ENCODE data around the gene SQSTM1.

Gene SQSTM1

DNA sequence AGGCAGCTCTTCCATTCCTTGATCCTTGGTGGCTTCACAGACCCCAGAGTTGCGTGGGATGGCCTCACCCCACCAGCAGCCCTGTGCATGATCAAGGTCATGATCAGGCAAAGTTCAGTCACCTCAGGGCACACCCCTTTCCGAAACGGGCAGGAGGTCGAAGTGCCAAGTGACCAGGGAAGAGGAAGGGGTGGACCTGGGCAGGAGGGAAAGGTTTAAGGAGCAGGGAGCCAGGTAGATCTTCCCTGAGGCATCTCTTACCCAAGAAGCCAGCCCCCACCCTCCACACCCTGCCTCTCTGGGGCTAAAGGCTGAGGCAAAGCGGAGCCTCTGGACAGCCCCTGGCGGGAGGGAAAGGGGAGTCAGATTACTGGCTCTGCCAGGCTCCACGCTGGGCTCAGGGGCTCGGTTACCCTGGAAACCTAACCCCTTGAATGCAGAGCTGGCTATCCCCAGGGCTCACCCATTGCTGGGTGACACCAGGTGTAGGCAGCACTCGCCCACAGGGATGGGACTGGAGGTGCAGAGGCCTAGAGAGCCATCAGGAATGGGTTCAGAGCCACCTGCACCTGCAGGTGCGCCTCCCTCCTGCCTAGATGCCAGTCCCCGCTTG lies 17.6 kb upstream of the SQSTM1 start:
- intact Hi-C loops (cut with DNase I) = loop anchor here (5.0 to 10.0 kb wide), 2 partner anchors 104 to 292 kb away; partner anchors contain the start of gene TBC1D9B
- DNase-seq = peak in 1 of 10 donors; percentile 60

DNA sequence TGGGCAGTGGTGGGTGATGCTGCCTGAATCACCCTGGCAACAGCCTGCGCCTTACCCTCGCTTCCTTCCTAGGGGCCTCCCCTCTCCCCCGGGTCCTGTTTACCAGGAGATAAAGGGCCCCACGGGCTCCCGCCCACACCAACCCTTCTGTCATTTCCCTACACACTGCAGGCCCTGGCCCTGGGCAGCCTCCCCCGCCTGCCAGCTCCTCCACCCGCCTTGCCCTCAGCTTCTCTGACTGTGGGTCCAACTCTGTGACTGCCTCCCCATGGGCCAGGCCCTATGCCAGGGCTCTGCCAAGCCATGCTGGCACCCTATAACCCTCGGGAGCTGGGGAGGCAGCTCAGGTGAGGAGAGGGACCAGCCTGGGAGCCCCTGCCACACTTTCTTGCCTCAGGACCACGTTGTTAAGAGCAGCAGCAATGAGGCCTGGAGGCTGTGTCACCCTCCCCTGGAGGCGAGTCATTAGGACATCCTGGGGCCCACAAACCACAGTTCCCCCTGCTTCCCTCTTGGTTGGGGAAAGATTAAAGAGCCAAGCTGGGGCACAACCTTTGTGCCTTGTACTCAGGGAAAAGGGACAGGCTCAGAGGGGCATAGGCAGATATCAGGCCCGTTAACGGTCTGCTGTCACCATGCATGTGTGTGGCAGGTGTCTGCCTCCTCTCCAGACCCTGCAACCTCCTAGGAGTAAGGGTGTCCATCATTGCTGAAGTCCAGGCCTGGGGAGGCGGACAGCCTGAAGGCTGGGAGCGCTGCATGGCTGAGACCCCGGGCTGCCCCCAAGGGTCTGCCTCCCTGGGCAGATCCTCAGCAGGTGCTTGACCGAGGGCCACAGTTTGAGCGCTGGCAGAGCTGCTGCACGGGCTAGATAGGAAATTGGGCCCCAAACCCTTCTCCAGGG lies 16.8 kb upstream of the SQSTM1 start:
- DNase-seq = peak in 1 of 10 donors; percentile 79
- intact Hi-C loops (cut with DNase I) = loop anchor here (5.0 to 10.0 kb wide), 2 partner anchors 103 to 291 kb away; partner anchors contain the start of gene TBC1D9B

DNA sequence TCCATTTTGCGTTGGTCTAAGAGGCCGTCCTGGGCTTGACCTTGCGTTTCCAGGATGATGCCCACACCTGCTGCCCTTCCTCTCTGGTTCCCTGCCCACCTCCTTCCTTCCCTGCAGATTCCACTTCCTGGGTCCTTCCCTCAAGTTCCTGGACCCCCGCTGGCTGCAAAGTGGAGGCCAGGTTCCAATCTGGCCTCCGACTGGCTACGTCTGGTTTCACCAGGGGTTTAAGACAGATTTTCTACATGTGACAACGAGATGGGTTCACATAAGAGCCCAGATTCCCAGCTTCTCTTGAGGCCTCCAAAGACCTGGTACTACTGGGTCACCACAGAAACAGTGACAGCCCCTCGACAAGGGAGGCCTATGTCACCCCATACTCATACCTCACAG lies 16.2 kb upstream of the SQSTM1 start:
- no peak for DNase-seq
- intact Hi-C loops (cut with DNase I) = loop anchor here (5.0 to 10.0 kb wide), 2 partner anchors 103 to 290 kb away; partner anchors contain the start of gene TBC1D9B

DNA sequence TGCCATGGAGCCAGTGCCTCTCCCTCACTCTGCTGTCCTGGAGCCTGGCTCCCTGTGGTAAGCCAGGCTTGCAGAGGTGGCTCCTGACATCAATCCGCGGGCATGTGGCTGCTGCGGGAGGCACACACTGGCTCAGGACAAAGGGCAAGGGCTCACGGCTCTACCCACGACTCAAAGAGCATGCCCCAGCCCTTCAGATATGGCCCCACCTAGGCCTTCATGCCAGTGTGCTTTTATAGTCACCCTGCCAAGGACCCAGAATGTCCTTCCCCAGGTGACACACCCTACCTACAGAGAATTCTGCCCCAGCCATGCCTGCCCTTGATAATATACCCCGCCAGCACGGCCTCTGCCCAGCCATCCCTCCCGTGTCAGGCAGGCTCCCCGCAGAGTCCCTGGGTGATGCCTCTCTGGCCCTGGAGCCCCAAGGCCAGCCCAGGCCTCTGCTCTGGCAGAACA lies 15.6 kb upstream of the SQSTM1 start:
- DNase-seq = peak in 2 of 10 donors; percentile 62 to 80
- intact Hi-C loops (cut with DNase I) = loop anchor here (5.0 to 10.0 kb wide), 3 partner anchors 52 to 290 kb away; partner anchors contain the start of gene MRNIP

DNA sequence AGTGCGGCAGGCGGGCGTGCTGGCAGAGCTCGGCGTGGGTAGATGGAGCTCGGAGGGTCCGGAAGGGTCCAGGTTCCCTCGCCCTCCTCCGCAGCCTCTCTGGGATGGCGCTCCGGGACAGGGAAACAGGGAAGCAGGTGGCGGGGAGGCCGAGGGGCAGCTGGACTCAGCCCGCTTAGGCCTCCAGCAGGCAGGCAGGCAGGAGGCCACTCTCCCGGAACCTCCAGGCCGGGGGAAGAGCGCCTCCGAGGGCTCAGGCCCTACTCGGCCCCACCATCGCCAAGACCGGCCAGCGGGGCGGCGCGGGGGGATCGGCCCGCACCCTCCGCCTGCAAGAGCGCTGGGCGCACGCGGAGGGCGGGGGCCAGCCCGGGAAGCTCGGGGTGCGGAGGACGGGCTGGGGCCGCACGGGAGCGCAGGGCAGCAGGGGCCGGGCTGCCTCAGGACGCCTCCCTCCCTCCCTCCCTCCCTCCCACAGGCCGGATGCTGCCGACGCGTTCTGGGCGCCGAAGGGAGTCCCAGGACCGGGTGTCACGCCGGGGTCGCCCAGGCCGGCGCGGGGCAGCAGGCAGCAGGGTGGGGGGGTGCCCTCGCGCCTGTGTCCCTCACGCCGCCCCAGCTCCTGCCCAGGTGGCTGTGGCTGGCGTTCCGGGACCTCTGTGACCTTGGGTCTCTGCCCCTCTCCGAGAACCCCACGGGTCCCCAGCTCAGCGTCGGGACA lies 15.0 kb upstream of the SQSTM1 start:
- DNase-seq = peak in 3 of 10 donors; percentile 52 to 90 (median 87)
- intact Hi-C loops (cut with DNase I) = loop anchor here (2.0 to 10.0 kb wide), 4 partner anchors 15 to 289 kb away; partner anchors contain the start of genes MRNIP and SQSTM1

DNA sequence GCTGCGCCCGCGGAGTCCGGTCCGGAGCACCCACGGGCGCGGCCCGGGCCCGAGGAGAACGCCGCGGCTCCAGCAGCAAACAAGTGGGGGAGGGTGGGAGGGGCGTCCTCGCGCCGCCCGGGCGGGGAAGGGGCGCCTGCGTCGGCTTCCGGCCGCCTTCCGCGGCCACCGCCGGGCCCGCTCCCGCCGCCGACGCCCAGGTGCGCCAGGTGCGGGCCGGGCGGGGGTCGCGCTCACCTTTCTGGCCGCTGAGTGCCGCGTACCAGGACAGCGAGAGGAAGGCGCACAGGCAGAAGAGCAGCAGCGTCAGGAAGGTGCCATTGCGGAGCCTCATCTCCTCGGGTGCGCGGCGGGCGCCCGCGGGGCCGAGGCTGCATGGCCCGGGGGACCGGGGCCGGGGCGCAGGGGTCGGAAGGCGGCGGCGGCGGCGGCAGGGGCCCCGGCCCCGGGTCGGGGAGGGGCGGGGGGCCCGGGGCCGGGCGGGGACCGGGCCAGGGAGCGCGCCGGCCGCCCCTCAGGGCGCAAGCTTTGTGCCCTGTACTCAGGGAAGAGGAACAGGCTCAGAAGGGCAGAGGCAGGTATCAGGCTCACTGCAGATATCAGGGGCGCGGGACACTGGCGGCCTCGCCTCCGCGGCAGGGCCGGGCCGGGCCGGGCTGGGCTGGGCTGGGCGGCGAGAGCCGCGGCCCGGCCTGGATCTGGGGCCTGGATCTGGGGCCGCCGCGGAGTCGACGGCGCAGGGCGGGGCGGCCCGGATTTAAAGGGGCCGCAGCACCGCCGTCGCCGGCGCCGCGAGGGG lies 14.3 kb upstream of the SQSTM1 start, which contains the start of gene MGAT4B:
Gene MGAT4B, minus strand, starts transcription at position 617 of the 799 bp plus-strand sequence. Its CDS starts 283 bp downstream, at position 334.
- intact Hi-C loops (cut with DNase I) = loop anchor here (2.0 to 10.0 kb wide), 4 partner anchors 14 to 288 kb away; partner anchors contain the start of genes MRNIP and SQSTM1
- DNase-seq = peak in 9 of 10 donors; percentile 58 to 96 (median 70)

- intact Hi-C loops (cut with DNase I) = no loop called here
- DNase-seq = peak in 2 of 10 donors; percentile 63 to 85
Observed at GRCh38 chr5:179812135-179812825, 8.4 kb upstream of the SQSTM1 start.

DNA sequence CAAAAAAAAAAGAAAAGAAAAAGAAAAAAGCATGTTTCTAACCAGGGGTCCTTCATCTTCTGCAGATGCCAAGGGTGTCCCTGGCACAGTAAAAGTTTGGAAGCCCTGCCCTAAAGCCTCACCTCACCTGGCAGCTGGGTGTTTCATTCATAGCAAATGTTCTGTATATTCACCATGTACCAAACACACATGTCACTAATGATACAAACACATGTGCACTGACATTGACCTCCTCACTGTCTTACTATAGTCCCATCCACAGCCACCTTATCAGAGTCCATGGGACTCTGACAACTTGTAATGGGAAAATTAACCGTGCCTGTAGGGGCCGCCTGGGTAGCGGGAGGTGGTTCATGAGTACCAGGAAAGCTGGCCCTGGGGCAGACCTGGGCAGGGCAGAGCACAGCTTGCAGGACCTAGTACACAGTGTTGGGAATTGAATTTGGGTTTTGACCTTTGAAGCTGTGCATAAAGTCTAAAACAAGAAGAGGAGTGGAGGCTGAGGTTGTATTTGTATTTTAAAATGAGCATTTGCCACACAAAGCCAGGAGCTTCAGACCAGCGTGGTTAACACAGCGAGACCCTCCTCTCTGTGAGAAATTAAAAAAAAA lies 7.6 kb upstream of the SQSTM1 start:
- peak in 1 of 10 donors; percentile 32 for DNase-seq
- intact Hi-C loops (cut with DNase I) = no loop called here

- intact Hi-C loops (cut with DNase I) = no loop called here
- DNase-seq = no peak
Observed at GRCh38 chr5:179814090-179814489, 6.6 kb upstream of the SQSTM1 start.

DNA sequence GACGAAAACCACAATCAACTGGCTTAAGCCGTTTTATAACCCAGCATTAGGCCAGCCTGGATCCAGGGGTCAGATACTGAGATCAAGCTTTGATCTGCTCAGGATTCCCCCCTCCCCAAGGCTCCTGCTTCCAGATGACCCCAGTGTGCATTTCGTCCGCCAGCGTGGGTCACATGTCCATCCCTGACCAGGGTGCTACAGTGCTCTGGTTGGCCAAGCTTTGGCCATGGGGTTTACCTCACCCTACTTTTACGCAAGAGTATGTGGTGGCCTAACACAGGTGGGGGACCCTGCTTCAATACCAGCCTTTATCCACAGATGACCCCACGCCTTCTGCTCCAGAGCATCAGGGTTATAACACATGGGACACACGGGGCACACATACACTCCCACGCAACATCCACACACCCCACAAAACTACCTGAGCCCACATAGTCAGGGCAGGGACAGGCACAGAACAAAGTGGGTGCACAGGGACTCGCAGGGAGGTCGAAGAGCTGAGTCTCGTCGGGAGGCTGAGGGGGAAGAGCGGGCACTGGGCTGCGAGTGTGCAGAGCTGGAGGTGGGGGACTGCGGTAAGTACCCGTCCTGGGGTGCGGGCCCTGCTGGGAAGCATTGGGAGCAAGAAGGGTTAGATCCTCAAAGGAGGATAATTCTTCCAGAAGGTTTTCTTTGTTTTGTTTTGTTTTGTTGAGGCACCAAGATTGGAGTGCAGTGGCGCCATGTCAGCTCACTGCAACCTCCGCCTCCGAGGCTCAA lies 5.0 kb upstream of the SQSTM1 start:
- DNase-seq = peak in 2 of 10 donors; percentile 55 to 81

DNA sequence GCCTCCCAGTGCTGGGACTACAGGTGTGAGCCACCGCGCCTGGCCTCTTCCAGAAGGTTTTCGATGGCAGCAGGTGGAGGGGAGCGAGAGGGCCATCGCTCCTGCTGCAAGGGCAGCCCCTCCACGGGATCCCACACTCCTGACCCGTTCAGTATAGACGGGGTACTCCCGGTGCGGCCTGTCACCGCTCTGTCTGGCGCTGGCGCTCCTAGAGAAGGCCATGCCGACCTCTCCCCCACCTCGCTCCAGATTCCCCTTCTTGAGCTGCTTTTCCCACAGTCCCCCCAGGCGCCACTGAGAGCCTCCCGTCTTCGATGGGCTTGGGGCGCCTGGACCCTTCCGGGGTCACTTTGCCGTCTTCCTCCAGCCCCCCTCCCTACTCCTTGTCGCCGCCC lies 4.3 kb upstream of the SQSTM1 start:
- peak in 3 of 10 donors; percentile 16 to 77 (median 75) for DNase-seq
- intact Hi-C loops (cut with DNase I) = no loop called here

More for the DNA sequence above, 5.0 kb upstream of the SQSTM1 start:
- intact Hi-C loops (cut with DNase I) = no loop called here

DNA sequence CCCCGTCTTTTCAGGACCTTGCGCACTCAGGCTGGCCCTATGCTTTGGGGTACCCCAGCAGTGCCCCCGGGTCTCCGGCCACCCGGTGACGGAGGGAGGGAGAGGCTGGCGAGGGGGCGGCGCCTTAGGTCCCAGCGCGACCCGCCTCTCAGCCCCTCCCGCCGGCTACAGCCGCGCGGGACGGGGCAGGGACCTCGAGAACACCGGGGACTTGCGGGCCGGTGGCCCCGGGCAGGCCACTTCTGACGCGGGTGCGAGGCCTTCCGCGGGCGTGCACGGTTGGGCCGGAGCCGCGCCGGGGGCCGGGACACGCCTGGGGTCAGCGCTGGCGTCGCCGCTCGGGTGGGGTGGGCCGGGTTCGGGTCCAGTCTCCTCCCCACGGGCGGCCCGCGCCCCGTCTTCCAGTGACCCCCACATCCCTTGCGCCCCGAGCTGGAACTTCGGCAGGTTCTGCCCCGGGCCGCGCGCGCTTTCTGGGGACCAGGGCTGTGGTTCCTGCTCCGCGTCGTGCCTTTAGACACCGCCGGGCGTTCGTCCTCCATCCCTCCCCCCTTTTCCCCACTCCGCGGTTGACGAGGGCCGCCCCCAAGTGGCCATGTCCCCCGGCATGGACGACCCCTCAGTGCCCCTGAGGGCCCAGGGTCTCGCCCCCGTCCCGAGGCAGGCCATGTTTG lies 3.8 kb upstream of the SQSTM1 start:
- peak in 5 of 10 donors; percentile 28 to 88 (median 77) for DNase-seq
- intact Hi-C loops (cut with DNase I) = no loop called here

DNA sequence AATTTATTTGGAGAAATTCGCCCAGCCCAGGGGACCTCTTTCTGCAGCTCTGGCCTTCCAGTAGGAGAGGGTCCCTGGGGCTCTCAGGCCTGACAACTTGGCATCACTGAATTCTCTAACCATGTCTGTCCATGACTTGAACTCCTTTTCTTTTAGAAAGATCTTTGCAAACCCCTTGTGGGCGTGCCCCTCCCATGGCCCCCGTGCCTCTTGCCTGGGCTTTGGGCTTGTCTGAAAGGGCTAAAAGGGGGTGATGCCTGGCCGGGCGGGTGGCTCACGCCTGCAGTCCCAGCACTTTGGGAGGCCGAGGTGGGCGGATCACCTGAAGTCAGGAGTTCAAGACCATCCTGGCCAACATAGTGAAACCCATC lies 3.2 kb upstream of the SQSTM1 start:
- peak in 2 of 10 donors; percentile 59 to 84 for DNase-seq
- intact Hi-C loops (cut with DNase I) = no loop called here

DNA sequence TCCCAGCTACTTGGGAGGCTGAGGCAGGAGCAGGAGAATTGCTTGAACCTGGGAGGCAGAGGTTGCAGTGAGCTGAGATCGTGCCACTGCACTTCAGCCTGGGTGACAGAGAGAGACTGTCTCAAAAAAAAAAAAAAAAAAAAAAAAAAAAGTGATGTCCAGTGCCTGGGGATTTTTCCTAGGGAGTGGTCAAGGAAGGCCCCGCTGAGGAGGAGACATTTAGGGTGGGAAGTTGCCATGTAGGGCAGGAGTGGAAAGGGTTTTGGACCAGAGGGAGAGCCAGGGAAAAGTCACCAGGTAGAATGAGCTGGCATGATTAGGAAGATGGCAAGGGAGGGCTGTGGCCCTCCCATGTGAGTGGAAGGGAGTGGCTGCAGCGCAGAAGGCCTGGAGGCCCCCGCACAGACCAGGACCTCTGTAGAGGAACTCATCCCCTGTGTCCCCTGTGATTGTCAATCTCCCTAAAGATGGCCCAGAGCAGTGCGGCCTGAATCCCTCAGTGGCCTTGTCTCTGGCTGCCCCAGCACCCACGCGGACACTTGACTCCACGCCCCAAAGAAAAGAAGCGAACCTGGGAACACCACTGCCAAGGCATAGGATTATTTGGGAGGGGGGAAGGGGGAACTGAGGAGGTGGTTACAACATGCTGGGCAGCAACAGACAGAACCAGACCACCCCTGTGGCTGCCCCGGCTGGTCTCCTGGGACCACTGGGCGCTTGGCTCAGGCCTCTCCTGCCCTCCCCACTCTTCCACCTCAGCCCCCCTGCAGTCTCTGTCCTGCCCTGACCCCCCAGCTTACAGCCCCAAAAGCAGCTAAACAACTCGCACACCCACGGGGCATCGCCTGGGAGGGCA lies 2.6 kb upstream of the SQSTM1 start:
- intact Hi-C loops (cut with DNase I) = no loop called here
- peak in 4 of 10 donors; percentile 28 to 72 (median 68) for DNase-seq

- intact Hi-C loops (cut with DNase I) = no loop called here
Observed at GRCh38 chr5:179818746-179819295, 1.9 kb upstream of the SQSTM1 start.

More at GRCh38 chr5:179818746-179819295, 1.9 kb upstream of the SQSTM1 start:
- peak; percentile 85 to 99 (median 92) for DNase-seq

Data from posterior cingulate gyrus (tissue), 11 donors.